GM10266 (cell line): ENCODE measurements around the gene PRPF40A.

Experiments used
- DNase-seq: peaks from one replicate; pipeline ENCODE4 v3.0.0; 2012; ENCODE audit errors: extremely low spot score
- CTCF ChIP-seq: IDR thresholded peaks from 2 replicates; pipeline ENCODE4 v1.5.1; 2012; ENCODE audit warnings: mild to moderate bottlenecking, low read depth; ENCODE audit not compliant: control insufficient read depth, insufficient read depth; ENCODE audit errors: missing control alignments

PRPF40A gene

GRCh38 chr2:152715112-152715511 is 2.1 kb downstream of the PRPF40A start:
- TF ChIP-seq CTCF, result no peak

DNA sequence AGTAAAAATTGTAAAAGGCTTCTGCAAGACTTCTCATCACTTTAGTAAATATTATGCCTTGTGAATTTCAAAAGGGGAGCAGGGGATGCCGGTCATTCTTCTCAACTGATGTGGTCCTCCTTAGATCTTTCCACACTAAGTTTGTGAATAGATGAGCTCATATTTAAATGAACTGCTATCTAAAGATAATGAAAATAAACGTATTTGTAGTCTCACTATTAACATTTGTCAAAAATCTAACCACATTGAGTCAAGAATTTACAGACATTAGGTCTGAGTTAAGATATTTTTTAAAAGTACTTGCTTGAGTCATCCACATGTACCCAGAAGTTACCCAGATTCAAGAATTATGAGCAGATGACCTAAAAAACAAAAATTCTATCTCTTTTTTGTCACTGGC is 6.5 kb downstream of the PRPF40A start:
- DNase-seq, result no peak
- TF ChIP-seq CTCF, result no peak

More at GRCh38 chr2:152715112-152715511, 2.1 kb downstream of the PRPF40A start:
- DNase-seq, result no peak

GRCh38 chr2:152708742-152709141 is 8.5 kb downstream of the PRPF40A start:
- no peak for TF ChIP-seq CTCF
- DNase-seq, result no peak

- TF ChIP-seq CTCF, result no peak
- no peak for DNase-seq
Observed at GRCh38 chr2:152706477-152707021, 10.7 kb downstream of the PRPF40A start.

- DNase-seq, result no peak
- no peak for TF ChIP-seq CTCF
Observed at GRCh38 chr2:152701198-152701597, 16.1 kb downstream of the PRPF40A start.

- no peak for DNase-seq
- no peak for TF ChIP-seq CTCF
Observed at GRCh38 chr2:152696476-152696875, 20.8 kb downstream of the PRPF40A start.

DNA sequence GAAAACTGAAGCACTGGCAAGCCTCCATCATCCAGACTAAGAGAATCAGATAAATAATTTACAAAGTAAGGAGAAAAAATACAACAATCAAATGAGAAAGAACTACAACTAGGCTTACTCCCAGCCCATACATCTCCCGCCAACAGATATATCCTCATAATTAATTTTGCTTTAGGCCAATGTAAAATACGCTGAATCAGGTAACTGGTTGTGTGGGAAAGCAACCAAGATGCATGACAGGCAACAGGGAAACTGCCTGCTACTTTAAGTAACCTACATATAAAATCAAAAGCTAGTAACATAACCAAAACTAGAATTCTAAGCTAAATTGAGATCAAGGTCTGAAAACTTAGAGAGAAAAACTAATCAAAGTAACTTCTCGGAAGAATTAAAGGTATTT is 21.5 kb downstream of the PRPF40A start:
- no peak for TF ChIP-seq CTCF

More for the DNA sequence above, 21.5 kb downstream of the PRPF40A start:
- no peak for DNase-seq
